Activated CD8-positive, alpha-beta memory T cell treated with anti-CD3 and anti-CD28 coated beads, Interleukin-2, amount 10 ng/mL, durations not matched to agents 7 days and 5 days (primary cell): ENCODE data around the gene MRPL41. TPM values are rescaled to one million over a fixed set of nuclear protein-coding genes. Genes with fewer than 3 reads are reported as not detected.
A peak's percentile ranks its signal among the peaks of the same experiment; 100 is the strongest.
"Not testable (repeated sequence)": the region's sequence is repeated elsewhere in the genome, so short reads cannot be mapped to it uniquely, and the experiment has no call there.

Source experiments
- ATAC-seq: fragments of 150-1000 bp; cut with Tn5 transposase; one replicate; pipeline ENCODE4 v1.10.0; 2021; ENCODE audit warnings: moderate library complexity
- CTCF ChIA-PET: fragments of 350-600 bp; sonication (Branson Sonifier 250); formaldehyde crosslinking; loops from one replicate; lab custom pipeline; 2021; ENCODE audit warnings: antibody characterized with exemption; lab: Charles Lee
- DNase-seq: peaks from one replicate; pipeline ENCODE4 v3.0.0-alpha.2; 2020
- H3K27ac Mint-ChIP-seq: one replicate; pipeline ENCODE4 v1.8.0; 2021; ENCODE audit warnings: mild to moderate bottlenecking, mixed read lengths
- H3K27me3 Mint-ChIP-seq: one replicate; pipeline ENCODE4 v1.8.0; 2021; ENCODE audit warnings: mixed read lengths
- H3K36me3 Mint-ChIP-seq: one replicate; pipeline ENCODE4 v1.8.0; 2021; ENCODE audit warnings: mild to moderate bottlenecking, mixed read lengths
- H3K4me1 Mint-ChIP-seq: one replicate; pipeline ENCODE4 v1.8.0; 2021; ENCODE audit warnings: mixed read lengths
- H3K4me3 Mint-ChIP-seq: one replicate; pipeline ENCODE4 v1.8.0; 2021; ENCODE audit warnings: mild to moderate bottlenecking, moderate library complexity, mixed read lengths
- H3K9me3 Mint-ChIP-seq: one replicate; pipeline ENCODE4 v1.8.0; 2022; ENCODE audit warnings: low read depth, mixed read lengths
- total RNA-seq, 2 experiments: library from RNA; stranded (reverse); gene quantifications; one replicate each; pipeline ENCODE4 v1.2.3, GENCODE V29; 2021

The MRPL41 gene
- 10 to 100 TPM; 57.9 to 58.3 TPM for total RNA-seq

DNA sequence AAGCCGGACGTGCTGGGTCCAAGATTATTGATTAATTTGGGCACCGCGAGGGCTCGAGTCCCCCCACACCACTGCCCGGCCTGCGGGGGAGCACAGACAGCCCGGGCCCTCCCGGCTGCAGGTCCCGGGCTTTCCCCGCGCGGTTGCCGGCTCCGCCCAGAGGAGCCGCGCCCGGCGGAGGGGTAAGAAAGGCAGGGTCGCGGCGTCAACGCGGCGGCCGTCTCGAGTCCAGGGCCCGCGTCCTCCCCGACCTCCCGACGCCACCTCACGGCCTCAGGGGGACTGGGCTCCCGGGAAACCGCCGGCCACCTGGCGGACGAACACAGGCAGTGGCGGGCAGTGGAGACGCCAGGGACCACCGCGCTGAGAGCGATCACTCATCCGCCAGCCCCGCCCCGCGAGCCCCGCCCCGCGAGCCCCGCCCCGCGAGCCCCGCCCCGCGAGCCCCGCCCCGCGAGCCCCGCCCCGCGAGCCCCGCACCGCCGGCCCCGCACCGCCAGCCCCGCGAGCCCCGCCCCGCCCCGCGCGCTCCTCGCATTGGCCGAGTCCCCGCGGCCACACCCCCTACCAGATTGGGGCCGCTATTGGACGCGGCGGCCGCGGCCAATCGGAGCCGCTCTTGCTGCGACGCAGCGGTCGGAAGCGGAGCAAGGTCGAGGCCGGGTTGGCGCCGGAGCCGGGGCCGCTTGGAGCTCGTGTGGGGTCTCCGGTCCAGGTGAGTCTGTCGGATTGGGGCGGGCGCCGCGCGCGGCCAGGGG is at the start of gene MRPL41:
TSS of gene MRPL41 (plus strand) at position 616 of the 758 bp plus-strand sequence. CDS start 203 bp downstream, outside the sequence.
- DNase-seq (peak; percentile 93), ATAC-seq (peak; percentile 94)
- Mint-ChIP-seq H3K27ac (peak within 1 kb of the TSS; percentile 77), H3K27me3 (no peaks in the 10 kb centered on the region), H3K36me3 (peaks cover 7% of the 10 kb centered on the region), H3K9me3 (no peaks in the 10 kb centered on the region), H3K4me1 (peaks cover 17% of the 10 kb centered on the region), H3K4me3 (peak within 1 kb of the TSS; percentile 78)
- CTCF ChIA-PET, result interaction anchor here (0.8 to 2.4 kb wide), 10 partner anchors 13 to 133 kb away, joined by 3 to 17 read pairs (median 4); partner anchors contain the start of genes EHMT1 and EXD3

DNA sequence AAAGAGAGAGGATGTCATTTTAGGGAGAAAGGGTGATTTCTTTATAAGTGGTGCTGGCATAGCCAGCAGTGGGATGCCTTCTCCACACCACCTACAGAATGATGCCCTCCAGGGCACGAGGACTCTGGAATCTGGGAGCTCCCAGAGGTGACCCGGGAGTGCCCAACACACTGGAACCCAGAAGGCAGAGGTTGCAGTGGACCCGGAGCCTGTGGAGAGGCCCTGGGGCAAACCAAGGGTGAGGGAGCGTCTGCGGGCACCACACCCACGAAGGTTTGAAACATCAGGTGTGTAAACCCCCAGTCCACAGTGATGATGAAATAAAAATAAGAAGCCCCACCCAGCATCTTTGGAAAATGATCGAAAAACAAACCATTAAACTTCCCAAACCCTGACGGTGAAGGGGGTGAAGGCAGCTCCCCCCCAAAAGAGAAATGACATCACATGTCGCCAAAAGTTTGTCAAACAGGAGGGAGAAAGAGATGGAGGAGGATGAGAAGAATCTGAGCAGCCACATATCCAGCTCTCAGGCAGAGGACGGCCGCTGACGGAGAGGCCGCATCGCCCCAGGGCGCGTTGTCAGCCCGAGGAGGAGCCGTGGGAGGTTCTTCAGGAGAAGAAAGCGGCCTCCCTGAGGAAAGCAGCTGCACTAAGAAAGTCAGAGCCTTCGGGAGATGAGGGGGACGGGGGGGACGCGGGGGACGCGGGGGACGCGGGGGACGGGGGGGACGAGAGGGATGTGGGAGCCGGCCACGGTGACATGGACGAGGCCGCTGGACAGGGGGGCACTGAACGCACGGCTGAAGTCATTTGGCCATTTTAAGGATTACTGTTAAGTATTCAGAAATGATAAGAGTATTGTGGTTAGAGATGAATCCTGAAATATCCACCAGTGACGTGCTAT is 49.4 kb upstream of the MRPL41 start:
- Mint-ChIP-seq H3K4me3 (no peak overlapping the region), H3K27me3 (no peaks in the 10 kb centered on the region), H3K36me3 (peaks cover 5% of the 10 kb centered on the region), H3K9me3 (peaks cover 2% of the 10 kb centered on the region), H3K4me1 (peaks cover 1% of the 10 kb centered on the region), H3K27ac (no peak overlapping the region)
- CTCF ChIA-PET, result no interaction called here
- ATAC-seq (no peak), DNase-seq (no peak)

DNA sequence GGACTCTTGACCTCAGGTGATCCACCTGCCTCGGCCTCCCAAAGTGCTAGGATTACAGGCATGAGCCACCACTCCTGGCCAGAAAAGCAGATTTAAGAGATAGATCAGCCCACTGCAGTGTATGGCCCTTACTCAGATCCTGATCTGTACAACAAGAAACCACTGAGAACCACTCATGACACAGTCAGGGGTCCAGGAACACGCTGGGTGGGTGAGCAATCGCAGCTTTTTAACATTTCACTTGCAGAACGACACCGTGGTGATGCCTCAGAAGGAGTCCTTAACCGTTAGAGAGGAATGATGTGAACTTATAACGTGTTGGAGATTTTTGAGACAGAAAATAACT is 47.3 kb upstream of the MRPL41 start:
- Mint-ChIP-seq H3K9me3 (peaks cover 2% of the 10 kb centered on the region), H3K4me3 (no peak overlapping the region), H3K27me3 (no peaks in the 10 kb centered on the region), H3K4me1 (peaks cover 1% of the 10 kb centered on the region), H3K36me3 (peaks cover 5% of the 10 kb centered on the region), H3K27ac (no peak overlapping the region)
- DNase-seq (no peak), ATAC-seq (no peak)
- CTCF ChIA-PET, result interaction anchor here (1.2 kb wide), 1 partner anchor 81 kb away, joined by 3 read pairs; the partner anchor contains the start of genes EXD3 and NOXA1

DNA sequence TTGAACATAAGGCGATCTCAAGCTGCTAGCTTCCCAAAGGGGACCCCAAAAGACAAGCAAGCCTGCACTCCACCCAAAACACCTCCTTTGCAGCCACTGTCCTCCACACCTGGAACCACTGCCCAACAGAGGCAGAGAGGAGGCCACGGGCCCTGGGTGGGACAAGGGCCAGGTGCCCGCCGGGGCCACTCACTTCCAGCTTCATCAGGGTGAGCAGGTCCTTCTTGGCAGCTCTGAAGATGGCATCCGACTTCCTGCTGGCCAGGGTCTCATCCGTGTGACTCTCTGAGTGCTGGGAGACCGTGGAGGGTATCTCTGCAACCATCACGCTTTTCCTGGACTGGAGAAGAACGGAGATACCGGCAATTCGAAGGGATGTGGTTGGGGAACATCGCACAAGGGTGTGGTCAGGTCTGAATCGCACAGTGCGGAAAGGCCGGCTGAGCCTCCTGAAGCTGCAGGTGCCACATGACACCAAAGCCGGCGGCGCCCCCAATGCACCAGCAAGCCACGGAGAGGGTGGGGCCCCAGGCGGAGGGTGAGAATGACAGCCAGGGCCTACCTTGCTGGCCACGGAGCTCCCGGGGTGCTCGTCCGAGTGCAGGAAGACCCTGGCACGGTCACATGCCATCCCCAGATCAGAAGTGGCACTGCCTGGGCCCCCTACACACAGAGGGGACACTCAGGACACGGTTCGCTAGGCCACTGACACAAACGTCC is 46.1 kb upstream of the MRPL41 start:
- ATAC-seq (no peak), DNase-seq (no peak)
- no peak overlapping the region for H3K27ac Mint-ChIP-seq
- H3K36me3 Mint-ChIP-seq, result peaks cover 5% of the 10 kb centered on the region
- peaks cover 1% of the 10 kb centered on the region for H3K4me1 Mint-ChIP-seq
- peaks cover 2% of the 10 kb centered on the region for H3K9me3 Mint-ChIP-seq
- CTCF ChIA-PET, result interaction anchor here (1.2 kb wide), 1 partner anchor 82 kb away, joined by 3 read pairs; the partner anchor contains the start of genes EXD3 and NOXA1
- no peak overlapping the region for H3K4me3 Mint-ChIP-seq
- no peaks in the 10 kb centered on the region for H3K27me3 Mint-ChIP-seq

DNA sequence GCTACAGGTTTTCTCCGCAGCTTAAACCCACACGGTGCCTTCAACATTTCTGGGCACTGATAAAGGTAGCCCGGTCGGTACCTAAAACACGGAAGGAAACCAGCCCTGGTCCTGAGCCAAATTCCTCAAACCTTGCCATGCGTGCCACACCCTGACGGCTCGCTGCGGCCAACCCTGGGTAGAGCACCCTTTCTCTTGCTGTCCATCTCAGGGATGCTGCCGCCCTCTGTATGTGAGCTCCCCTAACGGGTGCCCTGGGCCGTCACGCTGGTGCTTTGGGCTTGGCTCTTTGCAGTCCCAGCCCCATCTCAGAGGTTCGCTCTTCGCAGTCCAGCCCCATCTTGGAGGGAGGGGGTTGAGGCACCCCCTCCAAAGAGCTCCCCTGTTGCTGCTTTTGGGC is 45.4 kb upstream of the MRPL41 start:
- H3K4me3 Mint-ChIP-seq, result no peak overlapping the region

DNA sequence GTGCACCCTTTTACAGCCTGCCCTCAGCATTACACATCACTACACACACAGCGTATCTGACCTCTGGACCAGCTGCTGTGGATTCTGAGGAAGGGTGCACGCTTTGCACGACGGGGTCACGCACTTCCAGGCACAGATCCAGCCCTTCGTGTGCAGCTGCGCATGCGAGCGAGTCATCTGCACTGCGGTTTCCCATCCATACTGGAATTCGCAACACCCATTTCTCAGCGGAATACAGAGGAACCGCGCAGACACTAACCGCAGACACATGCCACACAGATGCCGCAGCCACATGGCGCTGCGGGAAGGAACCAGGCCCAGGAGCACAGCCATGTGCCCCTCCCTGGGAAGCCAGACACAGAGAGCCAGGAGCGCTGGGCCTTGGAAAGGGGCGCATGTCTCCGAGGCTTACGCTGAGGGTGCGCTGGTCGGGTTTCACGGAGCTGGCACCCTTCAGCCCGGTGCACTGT is 44.9 kb upstream of the MRPL41 start:
- H3K36me3 Mint-ChIP-seq, result peaks cover 5% of the 10 kb centered on the region
- no peak for DNase-seq
- H3K27ac Mint-ChIP-seq, result no peak overlapping the region
- CTCF ChIA-PET, result no interaction called here
- no peaks in the 10 kb centered on the region for H3K27me3 Mint-ChIP-seq
- H3K9me3 Mint-ChIP-seq, result peaks cover 2% of the 10 kb centered on the region
- no peak for ATAC-seq
- H3K4me3 Mint-ChIP-seq, result no peak overlapping the region
- H3K4me1 Mint-ChIP-seq, result peaks cover 1% of the 10 kb centered on the region

More for the DNA sequence above, 45.4 kb upstream of the MRPL41 start:
- DNase-seq, result no peak
- Mint-ChIP-seq H3K27ac (no peak overlapping the region), H3K9me3 (peaks cover 2% of the 10 kb centered on the region), H3K36me3 (peaks cover 5% of the 10 kb centered on the region), H3K4me1 (peaks cover 1% of the 10 kb centered on the region), H3K27me3 (no peaks in the 10 kb centered on the region)
- CTCF ChIA-PET, result no interaction called here
- ATAC-seq, result no peak

DNA sequence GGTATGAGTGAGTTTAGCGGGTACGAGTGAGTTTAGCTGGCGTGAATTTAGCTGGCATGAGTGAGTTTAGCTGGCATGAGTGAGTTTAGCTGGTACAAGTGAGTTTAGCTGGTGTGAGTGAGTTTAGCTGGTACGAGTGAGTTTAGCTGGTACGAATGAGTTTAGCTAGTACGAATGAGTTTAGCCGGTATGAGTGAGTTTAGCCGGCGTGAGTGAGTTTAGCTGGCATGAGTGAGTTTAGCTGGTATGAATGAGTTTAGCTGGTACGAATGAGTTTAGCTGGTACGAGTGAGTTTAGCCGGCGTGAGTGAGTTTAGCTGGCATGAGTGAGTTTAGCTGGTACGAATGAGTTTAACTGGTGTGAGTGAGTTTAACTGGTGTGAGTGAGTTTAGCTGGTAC is 42.5 kb upstream of the MRPL41 start:
- no peaks in the 10 kb centered on the region for H3K27me3 Mint-ChIP-seq
- CTCF ChIA-PET, result interaction anchor here (1.1 to 1.8 kb wide), 5 partner anchors 16 to 164 kb away, joined by 3 to 5 read pairs (median 3); no protein-coding TSS in a partner anchor
- H3K27ac Mint-ChIP-seq, result no peak overlapping the region
- H3K4me3 Mint-ChIP-seq, result no peak overlapping the region
- ATAC-seq (no peak), DNase-seq (no peak)
- no peaks in the 10 kb centered on the region for H3K36me3 Mint-ChIP-seq
- H3K9me3 Mint-ChIP-seq, result no peaks in the 10 kb centered on the region
- H3K4me1 Mint-ChIP-seq, result peaks cover 4% of the 10 kb centered on the region

DNA sequence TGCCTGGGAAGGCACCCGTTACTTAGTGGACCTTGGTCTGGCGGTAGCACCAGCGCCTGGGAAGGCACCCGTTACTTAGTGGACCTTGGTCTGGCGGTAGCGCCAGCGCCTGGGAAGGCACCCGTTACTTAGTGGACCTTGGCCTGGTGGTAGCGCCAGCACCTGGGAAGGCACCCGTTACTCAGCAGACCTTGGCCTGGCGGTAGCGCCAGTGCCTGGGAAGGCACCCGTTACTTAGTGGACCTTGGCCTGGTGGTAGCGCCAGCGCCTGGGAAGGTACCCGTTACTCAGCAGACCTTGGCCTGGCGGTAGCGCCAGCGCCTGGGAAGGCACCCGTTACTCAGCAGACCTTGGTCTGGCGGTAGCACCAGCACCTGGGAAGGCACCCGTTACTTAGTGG is 40.6 kb upstream of the MRPL41 start:
- CTCF ChIA-PET, DNase-seq, H3K4me1 Mint-ChIP-seq, ATAC-seq, H3K4me3 Mint-ChIP-seq, H3K27me3 Mint-ChIP-seq, H3K36me3 Mint-ChIP-seq, H3K9me3 Mint-ChIP-seq, H3K27ac Mint-ChIP-seq: not testable (repeated sequence)

DNA sequence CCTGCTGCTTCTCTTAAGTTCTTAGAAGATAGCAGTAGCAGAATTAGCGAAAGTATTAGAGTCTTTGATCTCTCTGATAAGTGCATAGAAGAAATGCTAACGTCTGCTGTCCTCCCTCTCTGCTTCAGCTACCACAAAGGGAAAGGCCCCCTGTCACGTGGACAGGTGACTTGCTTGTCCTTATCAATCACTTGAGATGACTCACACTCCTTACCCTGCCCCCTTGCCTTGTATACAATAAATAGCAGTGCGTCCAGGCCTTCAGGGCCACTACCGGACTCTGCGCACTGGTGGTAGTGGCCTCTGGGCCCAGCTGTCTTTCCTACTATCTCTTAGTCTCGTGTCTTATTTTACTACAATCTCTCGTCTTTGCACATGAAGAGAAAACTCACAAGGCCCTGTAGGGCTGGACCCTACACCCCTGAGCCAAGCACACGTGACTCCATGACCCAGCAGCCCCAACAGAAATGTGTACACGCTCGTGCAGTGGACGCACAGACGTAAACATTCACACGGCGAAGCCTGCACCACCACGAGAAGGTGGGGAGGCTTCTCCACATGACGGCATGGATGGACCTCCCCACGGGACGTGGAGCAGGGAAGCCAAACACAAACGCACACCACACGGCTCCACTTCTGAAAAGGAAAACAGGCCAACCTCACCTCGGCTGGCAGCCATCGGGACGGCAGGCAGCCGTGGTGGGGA is 39.8 kb upstream of the MRPL41 start:
- CTCF ChIA-PET, result no interaction called here
- H3K27ac Mint-ChIP-seq, result no peak overlapping the region
- no peaks in the 10 kb centered on the region for H3K36me3 Mint-ChIP-seq
- no peaks in the 10 kb centered on the region for H3K9me3 Mint-ChIP-seq
- no peak for DNase-seq
- no peak overlapping the region for H3K4me3 Mint-ChIP-seq
- peaks cover 4% of the 10 kb centered on the region for H3K4me1 Mint-ChIP-seq
- no peaks in the 10 kb centered on the region for H3K27me3 Mint-ChIP-seq
- ATAC-seq, result no peak

DNA sequence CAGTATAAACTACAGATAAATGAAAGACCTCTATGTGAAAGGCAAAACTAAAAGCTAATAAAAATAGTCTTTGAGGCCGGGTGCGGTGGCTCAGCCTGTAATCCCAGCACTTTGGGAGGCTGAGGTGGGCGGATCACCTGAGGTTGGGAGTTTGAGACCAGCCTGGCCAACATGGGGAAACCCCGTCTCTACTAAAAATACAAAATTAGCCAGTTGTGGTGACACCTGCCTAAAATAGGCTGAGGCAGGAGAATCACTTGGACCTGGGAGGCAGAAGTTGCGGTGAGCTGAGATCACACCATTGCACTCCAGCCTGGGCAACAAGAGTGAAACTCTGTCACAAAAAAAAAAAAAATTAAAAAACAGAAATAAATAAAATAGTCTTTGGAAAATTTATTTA is 38.5 kb upstream of the MRPL41 start:
- not testable (repeated sequence) for DNase-seq, H3K27ac Mint-ChIP-seq, H3K27me3 Mint-ChIP-seq, H3K36me3 Mint-ChIP-seq, ATAC-seq, H3K4me3 Mint-ChIP-seq, H3K9me3 Mint-ChIP-seq, H3K4me1 Mint-ChIP-seq
- CTCF ChIA-PET, result interaction anchor here (0.6 to 0.7 kb wide), 3 partner anchors 221 to 1469 kb away, joined by 3 read pairs; no protein-coding TSS in a partner anchor

DNA sequence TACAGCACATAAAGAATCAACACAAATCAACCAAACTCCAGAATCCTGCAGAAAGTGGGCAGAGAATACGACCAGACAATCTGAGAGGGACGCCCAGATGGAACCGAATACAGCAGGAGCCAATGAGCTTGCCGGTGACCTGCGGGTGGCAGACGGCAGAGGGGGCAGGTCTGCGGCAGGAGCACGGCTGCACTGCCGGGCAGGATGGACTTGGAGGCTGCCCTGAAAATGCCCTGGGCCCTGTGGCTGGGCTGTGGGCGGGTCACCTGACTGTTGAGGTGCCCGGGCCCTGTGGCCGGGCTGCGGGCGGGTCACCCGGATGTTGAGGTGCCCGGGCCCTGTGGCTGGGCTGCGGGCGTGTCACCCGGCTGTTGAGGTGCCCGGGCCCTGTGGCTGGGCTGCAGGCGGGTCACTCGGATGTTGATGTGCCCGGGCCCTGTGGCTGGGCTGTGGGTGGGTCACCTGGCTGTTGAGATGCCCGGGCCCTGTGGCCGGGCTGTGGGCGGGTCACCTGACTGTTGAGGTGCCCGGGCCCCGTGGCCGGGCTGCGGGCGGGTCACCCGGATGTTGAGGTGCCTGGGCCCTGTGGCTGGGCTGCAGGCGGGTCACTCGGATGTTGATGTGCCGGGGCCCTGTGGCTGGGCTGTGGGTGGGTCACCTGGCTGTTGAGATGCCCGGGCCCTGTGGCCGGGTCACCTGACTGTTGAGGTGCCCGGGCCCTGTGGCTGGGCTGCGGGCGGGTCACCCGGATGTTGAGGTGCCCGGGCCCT is 37.7 kb upstream of the MRPL41 start:
- DNase-seq, H3K27me3 Mint-ChIP-seq, H3K4me3 Mint-ChIP-seq, ATAC-seq, CTCF ChIA-PET, H3K36me3 Mint-ChIP-seq, H3K27ac Mint-ChIP-seq, H3K9me3 Mint-ChIP-seq, H3K4me1 Mint-ChIP-seq: not testable (repeated sequence)
